Stimulated activated CD8-positive, alpha-beta memory T cell treated with anti-CD3 and anti-CD28 coated beads, Interleukin-15, amount 100 ng/mL, for 24 hours (primary cell): ENCODE data around the gene CCND2.

Source experiments
- DNase-seq: peaks from one replicate; pipeline ENCODE4 v3.0.0-alpha.2; 2020; ENCODE audit warnings: low read depth

Gene CCND2

DNA sequence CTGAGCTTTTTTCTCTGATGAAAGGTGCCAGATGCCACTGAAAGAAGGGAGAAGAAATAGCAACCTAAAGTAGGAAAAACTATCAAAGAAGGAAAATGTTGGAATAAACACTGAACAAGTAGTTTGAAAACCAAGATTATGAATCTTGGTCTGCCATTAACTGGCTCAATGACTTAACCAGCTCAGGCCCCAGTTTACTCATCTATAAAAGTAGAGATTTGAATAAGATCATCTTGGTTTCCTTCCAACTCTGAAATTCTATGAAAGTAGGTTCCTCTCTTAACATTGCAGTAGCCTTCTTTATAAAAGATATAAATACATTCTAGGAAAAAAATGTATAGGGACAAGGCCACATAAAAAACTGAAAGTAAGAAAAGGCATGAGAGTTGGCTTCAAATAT, 16.1 kb upstream of the CCND2 start:
- DNase-seq = no peak

DNA sequence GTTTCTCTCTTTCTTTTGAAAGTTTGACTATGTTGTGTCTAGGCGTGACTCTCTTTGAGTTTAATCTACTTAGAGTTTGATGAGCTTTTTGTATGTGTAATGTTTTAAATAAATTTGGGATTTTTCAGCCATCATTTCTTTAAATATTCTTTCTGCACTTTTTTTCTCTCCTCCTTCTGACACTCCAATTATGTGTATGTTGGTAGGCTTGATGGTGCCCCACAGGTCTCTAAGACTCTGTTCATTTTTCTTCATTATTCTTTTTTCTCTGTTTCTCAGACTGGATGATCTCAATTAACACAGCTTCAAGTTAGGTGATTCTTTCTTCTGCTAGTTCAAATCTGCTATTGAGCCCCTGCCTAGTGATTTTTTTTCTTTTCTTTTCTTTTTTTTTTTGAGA, 14.5 kb upstream of the CCND2 start:
- DNase-seq = no peak

DNA sequence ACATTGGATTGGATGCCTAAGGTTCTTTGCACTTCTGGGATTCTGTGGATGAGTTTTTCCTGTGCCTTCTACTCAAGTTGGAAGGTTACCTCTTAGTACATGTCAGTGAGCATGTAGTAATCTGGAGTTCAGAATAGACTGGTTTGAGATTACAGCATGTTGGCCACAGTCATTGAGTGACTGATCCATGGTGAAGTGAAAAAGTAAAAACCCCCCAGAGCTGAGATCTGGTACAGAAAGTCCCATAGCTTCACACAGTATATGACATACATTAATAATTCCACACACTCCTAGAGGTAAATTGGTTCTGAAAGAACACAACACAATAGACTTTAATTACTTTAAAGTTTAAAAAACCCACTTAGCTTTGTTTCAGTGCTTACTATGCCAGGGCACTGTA, 11.9 kb upstream of the CCND2 start:
- DNase-seq = no peak

DNA sequence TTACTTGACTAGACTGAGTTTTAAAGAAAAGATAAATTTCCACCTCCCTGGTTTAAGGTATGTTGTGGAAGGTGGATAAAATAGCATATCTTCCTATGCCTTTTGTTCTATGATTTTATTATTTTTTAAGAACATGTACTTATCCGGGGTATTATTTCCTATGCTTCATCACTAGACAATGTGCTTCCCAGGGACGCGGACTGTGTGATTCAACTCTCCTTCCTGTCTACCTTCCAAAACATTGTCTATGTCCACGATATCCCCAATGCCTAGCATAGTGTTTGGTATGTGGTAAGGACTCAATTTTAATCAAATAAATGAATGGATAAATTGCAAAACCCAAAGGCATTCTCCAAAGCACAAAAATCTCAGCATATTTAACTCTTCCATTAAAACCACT, 8.3 kb upstream of the CCND2 start:
- DNase-seq = no peak

DNA sequence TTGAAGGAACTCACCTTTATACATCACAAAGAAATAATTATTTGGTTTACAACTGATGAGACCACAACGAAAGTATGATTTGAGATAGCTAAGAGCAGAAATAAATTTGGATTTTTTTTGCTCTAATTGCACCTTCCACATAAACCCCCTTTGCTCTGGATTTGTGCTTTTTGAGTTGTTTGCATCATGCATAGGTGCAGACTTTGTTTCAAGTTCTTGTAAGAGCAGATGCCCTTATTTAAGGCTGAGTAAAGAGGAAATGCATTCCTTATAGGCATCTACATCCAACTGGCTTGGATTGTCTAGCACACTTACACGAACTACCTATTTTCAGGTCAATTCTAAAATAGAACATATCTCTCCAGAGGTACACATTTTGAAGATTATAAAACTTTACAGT, 6.6 kb upstream of the CCND2 start:
- DNase-seq = no peak

DNA sequence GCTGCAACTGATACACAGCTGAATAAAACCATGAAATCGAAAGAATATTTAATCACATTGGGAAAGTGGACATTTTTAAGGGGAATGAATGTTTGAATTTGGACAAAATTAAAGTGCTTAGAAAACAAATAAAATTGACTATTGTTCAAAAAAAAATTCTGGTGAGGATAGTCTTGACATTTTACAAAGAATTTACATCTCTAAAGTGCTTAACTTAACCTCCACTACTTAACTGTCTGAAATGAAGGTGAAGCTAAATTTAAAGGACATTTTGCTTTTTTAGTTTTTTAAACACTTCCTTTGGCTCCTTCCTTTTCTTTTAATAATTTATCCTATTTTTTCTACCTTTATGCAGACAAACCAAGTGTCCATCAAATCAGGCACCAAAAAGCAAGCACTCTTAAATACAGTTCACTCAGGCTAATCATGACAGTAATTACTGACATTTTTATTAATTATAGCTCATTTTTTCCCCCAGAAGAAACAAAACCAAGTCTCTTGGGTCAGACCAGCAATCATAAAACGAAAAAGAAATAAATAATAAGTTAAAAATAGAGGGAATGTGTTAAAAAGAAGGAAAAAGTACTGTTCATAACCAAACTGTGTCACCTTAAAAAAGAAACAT, 5.7 kb upstream of the CCND2 start:
- DNase-seq = no peak

DNA sequence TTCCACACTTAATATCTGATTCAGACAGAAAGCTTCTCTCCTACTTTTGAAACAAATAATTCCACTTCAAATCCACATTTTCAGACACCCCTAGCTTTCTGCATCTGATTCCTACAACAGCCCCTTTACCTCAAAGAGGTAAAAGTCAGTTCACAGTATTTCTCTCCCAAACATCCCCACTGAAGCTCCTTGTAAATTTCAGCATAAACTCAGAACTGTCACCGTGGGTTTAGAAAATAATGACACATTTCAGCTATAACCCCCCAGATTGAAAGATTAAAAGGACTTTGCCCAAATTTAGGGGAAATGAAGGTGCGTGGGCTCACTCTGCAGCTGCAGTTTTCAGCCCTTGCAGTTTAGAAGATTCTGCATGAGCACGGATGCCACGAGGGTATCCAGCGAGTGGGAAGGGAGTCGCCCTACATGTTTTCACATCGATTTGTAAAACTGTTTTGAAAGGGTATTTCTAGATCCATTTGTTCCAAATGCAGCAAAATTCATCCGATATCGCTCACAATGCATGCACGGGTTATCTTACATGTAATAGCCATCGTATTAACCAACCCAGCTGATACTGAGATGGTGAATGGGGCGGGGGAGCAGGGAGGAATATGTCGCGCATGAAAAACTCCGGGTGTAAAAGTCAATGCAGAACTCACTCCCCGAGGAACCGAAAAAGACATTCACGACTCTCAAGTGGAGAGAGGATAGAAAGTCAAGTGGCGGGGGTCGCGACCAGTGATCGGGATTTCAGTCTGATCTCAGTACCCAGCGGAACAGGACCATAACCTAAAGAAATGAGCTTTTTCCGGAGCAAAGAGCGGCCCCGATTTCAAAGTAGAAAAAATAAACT, 5.0 kb upstream of the CCND2 start:
- no peak for DNase-seq

DNA sequence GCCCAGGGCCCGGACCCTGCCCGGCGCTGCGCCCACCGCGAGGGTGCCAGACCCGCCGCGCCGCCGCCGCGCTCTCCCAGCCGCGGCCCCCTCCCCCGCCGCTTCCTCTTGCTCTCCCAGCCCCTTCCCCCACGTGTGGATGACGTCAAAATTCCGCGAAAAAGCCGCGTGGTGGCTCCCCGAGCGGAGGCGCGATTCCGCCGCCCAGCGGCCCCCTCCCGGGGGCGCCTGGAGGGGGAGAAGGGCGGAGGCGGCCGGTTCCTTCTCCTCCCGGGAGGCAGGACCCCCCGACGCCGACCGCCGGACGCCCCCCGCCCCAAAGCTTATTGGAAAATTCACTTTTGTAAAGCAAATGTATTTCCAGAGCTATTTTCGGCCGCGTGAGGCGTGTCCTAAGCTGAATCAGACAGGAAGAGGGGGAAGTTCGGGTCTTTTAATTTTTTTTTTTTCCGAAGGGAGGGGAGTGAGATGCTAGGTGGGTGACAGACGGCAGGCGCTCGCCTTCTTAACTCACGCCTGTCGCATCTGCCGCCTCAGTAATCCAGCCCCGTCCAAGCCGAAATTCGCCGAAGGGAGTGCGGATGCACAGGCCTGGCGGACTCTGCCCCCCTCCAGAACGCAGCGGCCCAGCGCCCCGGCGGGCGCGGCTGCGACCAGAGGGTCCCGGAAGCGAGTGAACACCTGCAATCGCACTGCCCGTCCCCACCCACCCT, 4.1 kb upstream of the CCND2 start:
- DNase-seq = peak; percentile 83

DNA sequence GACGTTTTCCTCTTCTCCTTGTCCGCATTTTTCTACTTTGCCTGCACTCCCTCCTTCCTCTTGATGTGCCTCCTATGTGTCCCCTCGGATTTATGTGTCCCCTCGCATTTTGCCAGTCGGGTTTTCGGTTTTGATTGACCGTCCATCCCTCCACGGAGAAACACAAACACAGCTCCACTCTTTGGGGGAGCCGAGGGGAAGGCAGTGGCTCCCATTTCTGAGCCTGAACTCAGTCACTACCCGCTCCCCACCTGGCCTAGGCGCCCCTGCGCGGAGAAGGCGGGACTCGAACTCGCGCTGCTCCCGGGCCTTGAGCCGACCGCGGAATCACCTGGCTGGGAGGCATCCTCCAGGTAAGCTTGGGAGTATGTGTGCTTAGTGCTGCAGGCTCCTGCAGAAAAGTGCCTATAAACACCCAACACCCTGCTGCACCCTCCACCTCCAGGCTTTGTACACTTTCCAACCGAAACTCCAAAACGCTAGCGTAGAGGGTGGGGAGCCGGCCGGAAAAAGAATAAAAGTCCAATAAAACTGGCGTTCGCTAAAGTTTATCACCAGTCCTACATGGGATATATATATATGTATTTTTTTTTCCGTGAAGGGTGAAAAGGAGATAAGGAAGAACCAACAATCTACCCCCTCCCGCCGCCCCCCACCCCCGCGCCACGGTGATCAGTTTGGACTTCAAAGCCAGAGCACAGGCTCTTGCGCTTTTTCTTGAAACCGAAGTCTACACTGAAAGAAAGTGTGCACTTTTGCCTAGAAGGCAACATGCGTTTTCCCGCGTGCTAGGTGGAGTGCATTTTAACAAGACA, 3.3 kb upstream of the CCND2 start:
- peak; percentile 38 for DNase-seq

DNA sequence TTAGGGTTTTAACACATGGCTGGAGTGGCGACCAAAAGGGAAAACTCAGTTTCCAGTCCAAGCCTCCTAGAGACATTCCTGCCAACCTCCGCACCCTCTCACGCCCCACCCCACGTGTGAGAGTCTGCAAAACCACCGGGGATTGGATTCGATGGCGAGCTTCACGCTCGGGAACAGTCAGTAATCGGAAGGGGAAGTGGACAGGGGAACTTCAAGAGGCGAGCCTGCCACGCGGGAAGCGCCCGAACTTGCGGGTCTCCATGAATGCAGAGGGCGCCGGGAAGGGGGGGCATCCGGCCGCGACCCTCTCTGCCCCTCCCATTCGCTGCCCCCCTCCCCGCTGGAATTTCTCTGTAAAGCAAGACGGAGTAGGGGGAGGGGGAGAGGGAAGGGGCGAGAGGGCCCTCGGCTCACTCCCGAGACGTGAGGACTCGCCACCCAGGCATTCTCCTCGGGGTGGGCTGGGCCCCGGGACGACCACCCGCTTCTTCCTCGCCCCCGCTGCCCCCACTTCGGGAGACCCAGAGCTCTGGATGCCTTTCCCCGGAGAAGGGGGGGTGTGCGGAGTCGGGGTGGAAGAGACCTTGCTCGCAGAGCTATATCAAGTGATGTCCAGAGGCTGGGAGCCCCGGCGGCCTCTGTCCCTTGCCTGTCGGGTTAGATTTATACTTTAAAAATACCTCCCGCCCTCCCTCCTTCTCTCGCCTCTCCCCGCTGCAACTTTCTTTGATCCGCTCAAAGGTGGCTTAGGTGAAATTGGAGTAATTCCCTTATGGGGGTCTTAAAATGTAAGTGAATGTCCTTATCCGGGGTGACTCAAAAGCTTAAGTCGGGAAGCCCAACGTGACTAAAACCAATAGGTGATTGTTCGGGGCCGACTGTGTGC, 2.5 kb upstream of the CCND2 start:
- DNase-seq = no peak

DNA sequence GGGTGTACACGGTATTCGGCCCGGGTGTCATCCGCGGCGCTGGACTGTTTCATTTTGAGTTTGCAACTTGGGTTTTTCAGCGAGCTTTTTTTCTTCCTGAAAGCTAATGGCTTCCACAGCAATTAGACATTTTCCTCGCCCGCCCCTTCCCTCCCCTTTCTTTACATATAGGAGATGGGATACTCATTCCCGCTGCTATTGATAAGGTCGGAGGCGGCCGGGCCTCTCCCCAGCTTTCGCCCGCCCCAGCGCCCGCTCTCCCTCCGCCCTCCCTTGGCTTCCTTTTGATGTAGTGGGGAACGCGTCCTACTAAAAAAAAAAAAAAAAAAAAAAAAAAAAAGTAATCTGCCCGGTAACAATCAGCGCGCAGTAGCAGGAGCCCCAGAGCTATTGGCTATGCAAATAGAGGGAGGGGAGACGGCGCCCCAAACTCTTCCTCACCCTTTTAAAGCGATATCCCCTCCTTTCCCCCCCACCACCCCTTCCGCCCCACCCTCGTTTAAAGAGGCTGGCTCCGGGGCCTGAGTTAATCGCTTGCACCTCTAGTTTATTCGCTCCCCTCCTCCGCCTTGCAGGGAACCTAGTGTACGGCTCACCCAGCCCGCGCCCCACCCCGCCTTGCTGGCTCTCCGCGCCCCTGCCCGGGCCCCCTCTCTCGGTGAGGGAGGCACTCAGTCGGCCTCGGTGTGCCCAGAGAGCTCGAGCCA, 1.7 kb upstream of the CCND2 start:
- DNase-seq = peak; percentile 64

DNA sequence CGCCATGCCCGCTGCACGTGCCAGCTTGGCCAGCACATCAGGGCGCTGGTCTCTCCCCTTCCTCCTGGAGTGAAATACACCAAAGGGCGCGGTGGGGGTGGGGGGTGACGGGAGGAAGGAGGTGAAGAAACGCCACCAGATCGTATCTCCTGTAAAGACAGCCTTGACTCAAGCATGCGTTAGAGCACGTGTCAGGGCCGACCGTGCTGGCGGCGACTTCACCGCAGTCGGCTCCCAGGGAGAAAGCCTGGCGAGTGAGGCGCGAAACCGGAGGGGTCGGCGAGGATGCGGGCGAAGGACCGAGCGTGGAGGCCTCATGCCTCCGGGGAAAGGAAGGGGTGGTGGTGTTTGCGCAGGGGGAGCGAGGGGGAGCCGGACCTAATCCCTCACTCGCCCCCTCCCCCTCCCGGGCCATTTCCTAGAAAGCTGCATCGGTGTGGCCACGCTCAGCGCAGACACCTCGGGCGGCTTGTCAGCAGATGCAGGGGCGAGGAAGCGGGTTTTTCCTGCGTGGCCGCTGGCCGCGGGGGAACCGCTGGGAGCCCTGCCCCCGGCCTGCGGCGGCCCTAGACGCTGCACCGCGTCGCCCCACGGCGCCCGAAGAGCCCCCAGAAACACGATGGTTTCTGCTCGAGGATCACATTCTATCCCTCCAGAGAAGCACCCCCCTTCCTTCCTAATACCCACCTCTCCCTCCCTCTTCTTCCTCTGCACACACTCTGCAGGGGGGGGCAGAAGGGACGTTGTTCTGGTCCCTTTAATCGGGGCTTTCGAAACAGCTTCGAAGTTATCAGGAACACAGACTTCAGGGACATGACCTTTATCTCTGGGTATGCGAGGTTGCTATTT, 914 bp upstream of the CCND2 start:
- DNase-seq = peak; percentile 55

DNA sequence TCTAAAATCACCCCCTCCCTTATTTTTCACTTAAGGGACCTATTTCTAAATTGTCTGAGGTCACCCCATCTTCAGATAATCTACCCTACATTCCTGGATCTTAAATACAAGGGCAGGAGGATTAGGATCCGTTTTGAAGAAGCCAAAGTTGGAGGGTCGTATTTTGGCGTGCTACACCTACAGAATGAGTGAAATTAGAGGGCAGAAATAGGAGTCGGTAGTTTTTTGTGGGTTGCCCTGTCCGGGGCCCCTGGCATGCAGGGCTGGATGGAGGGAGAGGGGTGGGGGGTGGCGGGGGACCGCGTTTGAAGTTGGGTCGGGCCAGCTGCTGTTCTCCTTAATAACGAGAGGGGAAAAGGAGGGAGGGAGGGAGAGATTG, 300 bp upstream of the CCND2 start:
- DNase-seq = no peak

DNA sequence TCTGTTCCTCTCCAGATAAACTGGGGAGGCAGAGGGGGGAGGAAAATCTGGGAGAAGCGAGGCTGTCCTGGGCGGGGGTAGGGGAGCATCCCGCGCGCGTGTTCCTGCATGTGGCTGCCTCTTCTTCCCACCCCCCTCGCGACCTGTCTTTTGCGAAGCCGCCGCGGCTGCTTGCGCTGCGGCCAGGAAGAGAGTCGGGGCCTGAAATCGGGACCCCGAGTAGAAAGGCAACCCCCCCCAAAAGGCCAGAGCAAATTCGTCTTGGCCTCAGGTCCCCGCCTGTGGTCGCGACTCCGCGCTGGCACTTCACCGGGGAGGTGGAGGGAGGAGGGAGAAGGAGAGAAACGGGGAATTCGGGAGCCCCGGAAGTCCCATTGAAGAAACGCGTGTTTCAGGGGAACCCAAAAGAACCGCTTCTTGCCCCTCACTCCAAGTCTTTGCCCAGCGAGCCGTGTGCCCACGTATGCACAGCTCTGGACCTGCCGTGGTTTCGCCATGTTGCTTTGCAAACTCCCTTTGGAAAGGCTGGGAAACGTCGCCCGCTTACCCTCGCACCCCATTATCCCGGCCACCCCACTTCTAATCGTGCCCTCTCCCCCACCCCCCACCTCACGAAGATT, 944 bp downstream of the CCND2 start:
- no peak for DNase-seq

DNA sequence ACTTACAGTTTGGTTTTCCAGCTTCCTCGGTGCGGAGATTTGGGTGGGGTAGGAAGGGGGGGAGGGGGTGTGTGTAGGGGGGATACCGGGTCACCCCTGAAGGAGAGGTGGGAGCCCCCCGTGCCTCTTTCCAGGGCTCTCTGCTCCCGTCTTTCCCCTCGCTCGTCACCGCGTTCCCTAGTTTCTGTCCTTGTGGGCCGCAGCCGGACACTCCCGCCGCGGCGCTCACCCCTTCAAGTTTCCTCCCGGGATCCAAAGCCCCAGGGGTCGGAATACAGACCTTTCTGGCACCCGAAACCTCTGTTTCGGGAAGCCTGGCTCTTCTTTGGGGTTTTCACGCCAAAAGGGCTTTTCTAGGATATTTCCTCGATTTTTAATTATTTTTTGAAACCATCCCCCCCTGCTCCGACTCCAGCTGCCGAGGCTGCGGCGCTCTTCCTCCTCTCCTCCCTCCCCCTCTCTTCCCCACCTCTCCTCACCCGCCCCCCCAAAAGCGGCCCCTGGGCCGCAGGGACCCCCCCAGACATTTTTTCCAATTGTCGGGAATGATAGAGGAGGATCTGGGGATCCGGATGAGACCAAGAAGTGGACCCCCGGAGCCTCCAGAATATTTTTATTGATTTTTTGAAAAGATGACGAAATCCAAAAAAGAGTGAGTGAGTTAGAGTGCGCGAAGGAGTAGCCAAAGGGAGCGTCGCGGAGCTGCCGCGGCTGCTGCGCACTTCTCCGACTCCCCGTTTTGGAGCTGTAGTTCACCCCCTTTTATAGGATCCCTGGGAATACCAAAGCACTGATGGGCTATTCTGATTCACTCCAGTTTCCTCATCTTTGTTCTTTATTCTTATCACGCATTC, 1.7 kb downstream of the CCND2 start:
- no peak for DNase-seq

DNA sequence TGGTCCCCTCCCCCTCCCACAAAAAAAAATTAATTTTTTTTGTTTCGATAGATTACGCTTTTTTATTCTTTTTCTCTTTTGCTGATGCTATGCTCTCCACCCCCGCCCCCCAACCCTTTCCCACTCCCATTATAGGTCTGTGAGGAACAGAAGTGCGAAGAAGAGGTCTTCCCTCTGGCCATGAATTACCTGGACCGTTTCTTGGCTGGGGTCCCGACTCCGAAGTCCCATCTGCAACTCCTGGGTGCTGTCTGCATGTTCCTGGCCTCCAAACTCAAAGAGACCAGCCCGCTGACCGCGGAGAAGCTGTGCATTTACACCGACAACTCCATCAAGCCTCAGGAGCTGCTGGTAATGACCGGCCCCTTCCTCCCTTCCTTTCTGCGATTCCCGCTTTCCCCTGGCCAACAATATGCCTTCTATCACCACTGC, 2.3 kb downstream of the CCND2 start:
- no peak for DNase-seq

DNA sequence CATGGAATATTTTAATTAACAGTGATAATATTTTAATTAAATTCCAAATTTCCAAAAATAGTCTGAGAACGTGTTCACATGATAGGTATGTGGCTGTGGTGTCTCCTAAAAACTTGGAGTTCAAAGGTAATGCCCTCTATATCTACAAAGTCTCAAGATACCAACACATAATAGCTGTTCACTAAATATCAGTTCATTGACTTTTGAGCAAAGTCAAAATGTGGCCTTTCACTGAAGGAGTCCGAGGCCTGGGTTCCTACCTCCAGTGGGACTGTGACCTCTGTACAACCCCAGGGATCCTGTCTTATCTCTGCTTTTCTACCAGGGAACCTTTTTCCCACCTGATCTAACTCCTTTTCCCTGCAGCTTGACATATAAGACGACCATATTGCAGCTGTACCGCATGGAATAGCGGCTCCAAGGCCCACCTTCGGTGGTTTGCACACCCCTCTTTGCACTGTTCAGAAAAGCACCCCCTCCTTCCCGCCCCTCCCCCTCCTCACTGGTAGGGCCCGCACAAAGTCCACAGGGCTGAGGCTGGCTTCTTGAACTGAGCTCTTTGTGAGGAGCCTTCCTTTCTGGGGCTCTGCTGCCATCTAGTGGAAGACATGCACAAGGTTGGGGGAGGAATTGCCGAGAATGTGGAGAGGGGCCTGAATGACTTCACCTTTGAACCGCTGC, 3.1 kb downstream of the CCND2 start:
- DNase-seq = peak; percentile 48

DNA sequence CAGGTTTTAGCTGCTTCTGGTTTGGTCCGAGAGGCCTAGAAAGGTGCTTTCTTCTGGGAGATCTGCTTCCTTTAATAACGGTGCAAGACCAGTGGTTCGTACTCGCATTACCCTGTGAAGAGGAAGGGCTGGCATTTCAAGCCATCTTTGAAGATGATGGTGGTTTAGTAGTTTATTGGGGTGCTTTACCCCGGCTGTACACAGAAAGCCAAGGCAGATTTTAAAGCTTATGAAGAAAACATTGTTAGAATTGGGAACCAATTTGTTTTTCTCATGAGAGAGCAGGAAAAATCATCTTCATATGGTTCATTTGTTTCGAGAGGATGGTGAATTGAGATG, 3.6 kb downstream of the CCND2 start:
- DNase-seq = no peak
